Measurements from ENCODE around the gene ITPK1. TPM values are rescaled to one million over a fixed set of nuclear protein-coding genes. Genes with fewer than 3 reads are reported as not detected.
"Not testable (repeated sequence)": the region's sequence is repeated elsewhere in the genome, so short reads cannot be mapped to it uniquely, and the experiment has no call there.

Gene ITPK1
- total RNA-seq: 24.0 and 41.3 TPM in 2 replicates

- DNase-seq: peak; percentile 67
These were observed at the start of gene ITPK1 for GRCh38 chr14:93115821-93116675. ITPK1 (minus strand) TSS chr14:93115925; CDS start chr14:93115163, 762 bp downstream.

- no peak for DNase-seq
These were observed 47.8 kb upstream of the ITPK1 start for GRCh38 chr14:93163564-93163963.

GRCh38 chr14:93161411-93161940 is 45.8 kb upstream of the ITPK1 start:
- no peak for DNase-seq

- DNase-seq: peak; percentile 30
These were observed 44.7 kb upstream of the ITPK1 start for GRCh38 chr14:93160353-93160801.

- not testable (repeated sequence) for DNase-seq
These were observed 44.1 kb upstream of the ITPK1 start for GRCh38 chr14:93159625-93160352.

GRCh38 chr14:93158349-93158748 is 42.6 kb upstream of the ITPK1 start:
- DNase-seq: not testable (repeated sequence)

- DNase-seq: no peak
These were observed 41.1 kb upstream of the ITPK1 start for GRCh38 chr14:93156693-93157369.

GRCh38 chr14:93155667-93156066 is 39.9 kb upstream of the ITPK1 start:
- no peak for DNase-seq

- no peak for DNase-seq
These were observed 37.4 kb upstream of the ITPK1 start for GRCh38 chr14:93153121-93153520.

GRCh38 chr14:93150227-93151208 is 34.8 kb upstream of the ITPK1 start:
- peak; percentile 30 for DNase-seq

GRCh38 chr14:93148979-93149378 is 33.3 kb upstream of the ITPK1 start:
- no peak for DNase-seq

- DNase-seq: no peak
These were observed 30.4 kb upstream of the ITPK1 start for GRCh38 chr14:93146119-93146518.

- DNase-seq: no peak
These were observed 27.3 kb upstream of the ITPK1 start for GRCh38 chr14:93142854-93143652.

GRCh38 chr14:93137864-93138263 is 22.1 kb upstream of the ITPK1 start:
- DNase-seq: peak; percentile 57

- not testable (repeated sequence) for DNase-seq
These were observed 20.8 kb upstream of the ITPK1 start for GRCh38 chr14:93136508-93136907.

GRCh38 chr14:93136009-93136408 is 20.3 kb upstream of the ITPK1 start:
- DNase-seq: no peak

GRCh38 chr14:93135399-93135798 is 19.7 kb upstream of the ITPK1 start:
- DNase-seq: no peak

- DNase-seq: no peak
These were observed 17.7 kb upstream of the ITPK1 start for GRCh38 chr14:93133464-93133863.

GRCh38 chr14:93132472-93133065 is 16.8 kb upstream of the ITPK1 start:
- peak; percentile 76 for DNase-seq

GRCh38 chr14:93131257-93131820 is 15.6 kb upstream of the ITPK1 start:
- DNase-seq: not testable (repeated sequence)
